ENCODE results near the gene TEX35.

TEX35 gene

DNA sequence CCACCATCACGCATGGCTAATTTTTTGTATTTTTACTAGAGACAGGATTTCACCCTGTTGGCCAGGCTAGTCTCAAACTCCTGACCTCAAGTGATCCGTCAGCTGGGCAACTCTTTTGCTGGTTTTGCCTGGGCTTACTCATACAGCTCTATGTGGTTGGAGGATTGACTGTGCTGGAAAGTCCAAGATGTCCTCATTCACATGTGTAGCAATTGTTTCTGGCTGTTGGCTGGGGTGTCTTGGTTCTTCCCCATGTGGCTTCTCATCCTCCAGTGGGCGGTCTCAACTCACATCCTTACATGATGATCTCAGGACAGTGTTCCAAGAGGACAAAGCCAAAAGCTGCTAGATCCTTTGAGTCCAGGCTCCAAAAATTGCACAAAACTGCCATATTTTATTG, 53.3 kb downstream of the TEX35 start:
- no peaks in the 10 kb centered on the region for H3K36me3 ChIP-seq
- H3K9me3 ChIP-seq, result peaks cover 0 to 3% (median 0%) of the 10 kb centered on the region in 3 donors
- no peak overlapping the region for H3K4me3 ChIP-seq
- intact Hi-C loops (cut with DNase I; ENCODE audit: low total_unique reads), result no loop called here
- H3K27me3 ChIP-seq, result no peaks in the 10 kb centered on the region
- DNase-seq, result no peak
- TF ChIP-seq, protein P1, sequence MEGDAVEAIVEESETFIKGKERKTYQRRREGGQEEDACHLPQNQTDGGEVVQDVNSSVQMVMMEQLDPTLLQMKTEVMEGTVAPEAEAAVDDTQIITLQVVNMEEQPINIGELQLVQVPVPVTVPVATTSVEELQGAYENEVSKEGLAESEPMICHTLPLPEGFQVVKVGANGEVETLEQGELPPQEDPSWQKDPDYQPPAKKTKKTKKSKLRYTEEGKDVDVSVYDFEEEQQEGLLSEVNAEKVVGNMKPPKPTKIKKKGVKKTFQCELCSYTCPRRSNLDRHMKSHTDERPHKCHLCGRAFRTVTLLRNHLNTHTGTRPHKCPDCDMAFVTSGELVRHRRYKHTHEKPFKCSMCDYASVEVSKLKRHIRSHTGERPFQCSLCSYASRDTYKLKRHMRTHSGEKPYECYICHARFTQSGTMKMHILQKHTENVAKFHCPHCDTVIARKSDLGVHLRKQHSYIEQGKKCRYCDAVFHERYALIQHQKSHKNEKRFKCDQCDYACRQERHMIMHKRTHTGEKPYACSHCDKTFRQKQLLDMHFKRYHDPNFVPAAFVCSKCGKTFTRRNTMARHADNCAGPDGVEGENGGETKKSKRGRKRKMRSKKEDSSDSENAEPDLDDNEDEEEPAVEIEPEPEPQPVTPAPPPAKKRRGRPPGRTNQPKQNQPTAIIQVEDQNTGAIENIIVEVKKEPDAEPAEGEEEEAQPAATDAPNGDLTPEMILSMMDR (IDR thresholded peaks at IDR 0.05), result no peak
- no peaks in the 10 kb centered on the region for H3K4me1 ChIP-seq
- no peak overlapping the region for H3K27ac ChIP-seq

DNA sequence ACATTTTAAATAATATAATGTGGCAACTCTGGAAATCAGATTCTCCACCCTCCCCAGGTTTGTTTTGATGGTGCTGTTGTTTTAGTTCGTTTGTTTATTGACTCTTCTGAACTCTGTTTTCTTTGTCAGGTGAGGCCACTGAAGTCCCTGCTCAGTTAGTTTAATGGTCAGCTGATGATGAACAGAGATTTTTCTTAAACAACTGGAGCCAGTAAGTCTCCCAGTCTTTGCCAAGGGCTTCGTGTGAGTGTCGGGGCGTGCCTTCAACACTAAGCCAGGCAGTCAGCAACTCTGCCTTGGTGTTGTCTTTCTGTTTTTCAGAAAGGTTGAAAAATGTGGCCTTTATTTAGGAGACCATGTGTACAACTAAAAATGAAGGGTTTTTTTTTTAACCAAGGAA, 58.9 kb downstream of the TEX35 start:
- TF ChIP-seq, protein P1 (IDR thresholded peaks at IDR 0.05), result no peak
- H3K4me3 ChIP-seq, result no peak overlapping the region
- H3K36me3 ChIP-seq, result no peaks in the 10 kb centered on the region
- H3K9me3 ChIP-seq, result no peaks in the 10 kb centered on the region
- no peaks in the 10 kb centered on the region for H3K4me1 ChIP-seq
- no peak overlapping the region for H3K27ac ChIP-seq
- intact Hi-C loops (cut with DNase I; ENCODE audit: low total_unique reads), result no loop called here
- no peak for DNase-seq
- H3K27me3 ChIP-seq, result no peaks in the 10 kb centered on the region
